AG08396 (cell line): ENCODE data around the gene IDH3A.
A peak's percentile ranks its signal among the peaks of the same experiment; 100 is the strongest.

Experiments used
- DNase-seq: peaks from one replicate; pipeline ENCODE4 v3.0.0; 2012; ENCODE audit warnings: low spot score, mixed read lengths

The IDH3A gene

GRCh38 chr15:78167227-78167888 lies 18.2 kb downstream of the IDH3A start:
- no peak for DNase-seq

- no peak for DNase-seq
Observed at GRCh38 chr15:78168608-78169007, 19.4 kb downstream of the IDH3A start.

GRCh38 chr15:78170848-78171773 lies 21.9 kb downstream of the IDH3A start:
- no peak for DNase-seq

- no peak for DNase-seq
Observed at GRCh38 chr15:78171864-78172472, 22.8 kb downstream of the IDH3A start.

- DNase-seq, result no peak
Observed at GRCh38 chr15:78174401-78174800, 25.2 kb downstream of the IDH3A start.

GRCh38 chr15:78175330-78175729 lies 26.2 kb downstream of the IDH3A start:
- DNase-seq, result no peak

- peak; percentile 40 for DNase-seq
Observed at GRCh38 chr15:78177447-78177873, 28.3 kb downstream of the IDH3A start.

- no peak for DNase-seq
Observed at GRCh38 chr15:78178064-78178463, 28.9 kb downstream of the IDH3A start.

- DNase-seq, result no peak
Observed at GRCh38 chr15:78179286-78179840, 30.2 kb downstream of the IDH3A start.

GRCh38 chr15:78179906-78180305 lies 30.7 kb downstream of the IDH3A start:
- DNase-seq, result no peak

- no peak for DNase-seq
Observed at GRCh38 chr15:78182336-78182700, 33.2 kb downstream of the IDH3A start.

GRCh38 chr15:78182821-78183220 lies 33.7 kb downstream of the IDH3A start:
- no peak for DNase-seq

GRCh38 chr15:78192826-78193594 lies 43.8 kb downstream of the IDH3A start:
- DNase-seq, result no peak

- DNase-seq, result no peak
Observed at GRCh38 chr15:78193731-78194567, 44.8 kb downstream of the IDH3A start.

GRCh38 chr15:78194568-78194925 lies 45.4 kb downstream of the IDH3A start:
- DNase-seq, result no peak

- DNase-seq, result peak; percentile 40
Observed at GRCh38 chr15:78195735-78196201, 46.6 kb downstream of the IDH3A start.

GRCh38 chr15:78197632-78198031 lies 48.5 kb downstream of the IDH3A start:
- DNase-seq, result no peak

GRCh38 chr15:78200276-78200930 lies 51.2 kb downstream of the IDH3A start:
- no peak for DNase-seq

- DNase-seq, result no peak
Observed at GRCh38 chr15:78201281-78202190, 52.4 kb downstream of the IDH3A start.
